ENCODE results near the gene SPIRE2. TPM values are rescaled to one million over a fixed set of nuclear protein-coding genes. Genes with fewer than 3 reads are reported as not detected.

SPIRE2 gene
- polyA plus RNA-seq, 1 donor (not counting 4 experiments of a cell fraction or from before 2014, with no cell fraction given): 1.1 TPM

DNA sequence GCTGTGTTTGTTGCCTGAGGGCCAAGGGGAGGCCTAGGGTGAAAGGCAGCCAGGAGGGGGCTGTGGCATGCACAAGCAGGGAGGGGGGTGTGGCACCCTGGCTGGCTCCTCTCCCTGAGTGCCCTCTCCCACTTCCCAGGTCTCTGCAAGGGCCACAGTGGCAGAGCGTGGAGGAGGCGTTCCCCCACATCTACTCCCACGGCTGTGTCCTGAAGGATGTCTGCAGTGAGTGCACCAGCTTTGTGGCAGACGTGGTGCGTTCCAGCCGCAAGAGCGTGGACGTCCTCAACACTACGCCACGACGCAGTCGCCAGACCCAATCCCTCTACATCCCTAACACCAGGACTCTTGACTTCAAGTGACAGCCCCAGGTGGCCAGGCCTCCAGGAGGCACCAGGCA lies 41.6 kb downstream of the SPIRE2 start:
- H3K4me1 ChIP-seq (ENCODE audit: control insufficient read depth, extremely low read depth, insufficient read depth, low read length): peaks cover 14% of the 10 kb centered on the region
- no peak overlapping the region for H2AFZ ChIP-seq (ENCODE audit: control insufficient read depth, low read length)
- peaks cover 7% of the 10 kb centered on the region for H3K79me2 ChIP-seq (ENCODE audit: control insufficient read depth, insufficient read depth, low read length)
- FAIRE-seq: no peak
- no peak overlapping the region for H3K9ac ChIP-seq (ENCODE audit: control insufficient read depth, extremely low read depth, insufficient read depth, low read length)
- dilution Hi-C loops (cut with MboI; ENCODE audit: extremely low pct_ligation_motif_present, low sequenced_read_pairs): no loop called here
- no peak for TF ChIP-seq EZH2 (IDR thresholded peaks at IDR 0.05; ENCODE audit: low read length)
- TF ChIP-seq, protein P1, sequence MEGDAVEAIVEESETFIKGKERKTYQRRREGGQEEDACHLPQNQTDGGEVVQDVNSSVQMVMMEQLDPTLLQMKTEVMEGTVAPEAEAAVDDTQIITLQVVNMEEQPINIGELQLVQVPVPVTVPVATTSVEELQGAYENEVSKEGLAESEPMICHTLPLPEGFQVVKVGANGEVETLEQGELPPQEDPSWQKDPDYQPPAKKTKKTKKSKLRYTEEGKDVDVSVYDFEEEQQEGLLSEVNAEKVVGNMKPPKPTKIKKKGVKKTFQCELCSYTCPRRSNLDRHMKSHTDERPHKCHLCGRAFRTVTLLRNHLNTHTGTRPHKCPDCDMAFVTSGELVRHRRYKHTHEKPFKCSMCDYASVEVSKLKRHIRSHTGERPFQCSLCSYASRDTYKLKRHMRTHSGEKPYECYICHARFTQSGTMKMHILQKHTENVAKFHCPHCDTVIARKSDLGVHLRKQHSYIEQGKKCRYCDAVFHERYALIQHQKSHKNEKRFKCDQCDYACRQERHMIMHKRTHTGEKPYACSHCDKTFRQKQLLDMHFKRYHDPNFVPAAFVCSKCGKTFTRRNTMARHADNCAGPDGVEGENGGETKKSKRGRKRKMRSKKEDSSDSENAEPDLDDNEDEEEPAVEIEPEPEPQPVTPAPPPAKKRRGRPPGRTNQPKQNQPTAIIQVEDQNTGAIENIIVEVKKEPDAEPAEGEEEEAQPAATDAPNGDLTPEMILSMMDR (optimal IDR thresholded peaks at IDR 0.05 in 1 of 3, IDR thresholded peaks at IDR 0.05 in 1 of 3, conservative IDR thresholded peaks at IDR 0.05 in 1 of 3; ENCODE audit: extremely low read depth in 1 of 3, insufficient read depth in 2 of 3, low read length in 3 of 3): no peak
- H3K4me3 ChIP-seq (ENCODE audit: control insufficient read depth in 2 of 3, extremely low read depth in 1 of 3, insufficient read depth in 2 of 3, low read depth in 1 of 3, low read length in 3 of 3): no peak overlapping the region
- H3K27me3 ChIP-seq (ENCODE audit: control insufficient read depth, extremely low read depth, insufficient read depth, low read length): no peaks in the 10 kb centered on the region
- H3K4me2 ChIP-seq (ENCODE audit: control insufficient read depth, extremely low read depth, insufficient read depth, low read depth, low read length): no peak overlapping the region
- H3K9me1 ChIP-seq (ENCODE audit: control insufficient read depth, extremely low read depth, insufficient read depth, low read length): no peaks in the 10 kb centered on the region
- H4K20me1 ChIP-seq (ENCODE audit: control insufficient read depth, extremely low read depth, insufficient read depth, low read length): peaks cover 3% of the 10 kb centered on the region
- no peak for DNase-seq (ENCODE audit: low read depth, low spot score)
- H3K9me3 ChIP-seq (ENCODE audit: control insufficient read depth, low read depth, low read length): peaks cover 3% of the 10 kb centered on the region
- H3K36me3 ChIP-seq (ENCODE audit: control insufficient read depth in 2 of 2, extremely low read depth in 1 of 2, insufficient read depth in 2 of 2, low read length in 2 of 2): peaks cover 3% of the 10 kb centered on the region in 2 experiments
- no peak overlapping the region for H3K27ac ChIP-seq (ENCODE audit: control insufficient read depth, insufficient read depth, low read length)

DNA sequence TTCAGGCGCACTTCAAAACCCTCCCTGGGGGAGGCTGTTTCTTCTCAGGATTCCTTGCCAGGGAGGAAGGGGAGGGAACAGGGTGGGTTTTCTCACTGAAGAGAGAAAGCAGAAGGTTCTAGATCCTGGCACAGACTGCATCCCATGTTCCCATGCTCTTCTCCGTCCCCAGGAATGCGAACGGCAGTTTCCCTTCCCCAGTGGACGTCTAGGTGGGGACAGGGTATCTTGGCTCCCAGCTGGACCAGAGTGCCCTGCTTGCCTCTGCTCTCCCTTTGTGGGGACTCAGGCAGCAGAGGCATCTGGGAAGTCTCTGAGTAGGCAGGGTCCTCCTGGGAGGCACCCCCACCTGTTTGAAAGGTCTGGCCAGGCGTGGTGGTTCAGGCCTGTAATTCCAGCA lies 42.2 kb downstream of the SPIRE2 start:
- Histone ChIP-seq H2AFZ (ENCODE audit: control insufficient read depth, low read length) (no peak overlapping the region), H3K4me1 (ENCODE audit: control insufficient read depth, extremely low read depth, insufficient read depth, low read length) (peaks cover 16% of the 10 kb centered on the region), H3K9me1 (ENCODE audit: control insufficient read depth, extremely low read depth, insufficient read depth, low read length) (no peaks in the 10 kb centered on the region), H3K27me3 (ENCODE audit: control insufficient read depth, extremely low read depth, insufficient read depth, low read length) (no peaks in the 10 kb centered on the region), H3K4me3 (ENCODE audit: control insufficient read depth in 2 of 3, extremely low read depth in 1 of 3, insufficient read depth in 2 of 3, low read depth in 1 of 3, low read length in 3 of 3) (no peak overlapping the region), H4K20me1 (ENCODE audit: control insufficient read depth, extremely low read depth, insufficient read depth, low read length) (peaks cover 4% of the 10 kb centered on the region), H3K27ac (ENCODE audit: control insufficient read depth, insufficient read depth, low read length) (no peak overlapping the region), H3K9me3 (ENCODE audit: control insufficient read depth, low read depth, low read length) (peaks cover 3% of the 10 kb centered on the region), H3K9ac (ENCODE audit: control insufficient read depth, extremely low read depth, insufficient read depth, low read length) (no peak overlapping the region), H3K36me3 (ENCODE audit: control insufficient read depth in 2 of 2, extremely low read depth in 1 of 2, insufficient read depth in 2 of 2, low read length in 2 of 2) (peaks cover 3 to 4% of the 10 kb centered on the region in 2 experiments), H3K79me2 (ENCODE audit: control insufficient read depth, insufficient read depth, low read length) (peaks cover 11% of the 10 kb centered on the region), H3K4me2 (ENCODE audit: control insufficient read depth, extremely low read depth, insufficient read depth, low read depth, low read length) (no peak overlapping the region)
- DNase-seq (ENCODE audit: low read depth, low spot score) (no peak), FAIRE-seq (no peak)
- TF ChIP-seq EZH2 (IDR thresholded peaks at IDR 0.05; ENCODE audit: low read length): no peak
- TF ChIP-seq, protein P1 (optimal IDR thresholded peaks at IDR 0.05 in 1 of 3, IDR thresholded peaks at IDR 0.05 in 1 of 3, conservative IDR thresholded peaks at IDR 0.05 in 1 of 3; ENCODE audit: extremely low read depth in 1 of 3, insufficient read depth in 2 of 3, low read length in 3 of 3): no peak
- dilution Hi-C loops (cut with MboI; ENCODE audit: extremely low pct_ligation_motif_present, low sequenced_read_pairs): no loop called here
